Sigmoid colon (tissue), 7 donors: Measurements from ENCODE around the gene ZNF559. TPM values are rescaled to one million over a fixed set of nuclear protein-coding genes. Genes with fewer than 3 reads are reported as not detected.
"Not testable (repeated sequence)": the region's sequence is repeated elsewhere in the genome, so short reads cannot be mapped to it uniquely, and the experiment has no call there.

Experiments used
- DNase-seq: peaks from one replicate; pipeline ENCODE4 v3.0.0-alpha.2; 2019
- H3K27ac ChIP-seq, 4 donors: fragments of 200-600 bp; sonication (generic); one replicate each; pipeline ENCODE4 v1.5.1; 2016 to 2019; ENCODE audit warnings: mild to moderate bottlenecking in 1 of 4
- H3K27me3 ChIP-seq, 3 donors: fragments of 200-600 bp; sonication (generic); one replicate each; pipeline ENCODE4 v1.5.1; 2019; ENCODE audit warnings: mild to moderate bottlenecking in 1 of 3
- H3K36me3 ChIP-seq, 4 donors: fragments of 200-600 bp; sonication (generic); one replicate each; pipeline ENCODE4 v1.5.1; 2016 to 2019
- H3K4me1 ChIP-seq, 4 donors: fragments of 200-600 bp; sonication (generic); one replicate each; pipeline ENCODE4 v1.5.1; 2017 to 2019
- H3K4me3 ChIP-seq, 4 donors: fragments of 200-600 bp; sonication (generic); one replicate each; pipeline ENCODE4 v1.5.1; 2017 to 2019; ENCODE audit warnings: mild to moderate bottlenecking in 2 of 4, moderate library complexity in 1 of 4
- H3K9me3 ChIP-seq, 4 donors: fragments of 200-600 bp in 3 of 4; sonication (generic) in 3 of 4; one replicate each; pipeline versions ENCODE4 v1.5.1 to v1.6.1; 2013 to 2019
- EP300 ChIP-seq, 4 donors: sonication (generic); formaldehyde crosslinking; IDR thresholded peaks; one replicate each; pipeline ENCODE4 v1.6.1; 2017; ENCODE audit warnings: antibody characterized with exemption in 4 of 4
- POLR2A ChIP-seq, 2 donors: fragments of 450-650 bp; IDR thresholded peaks; one replicate each; pipeline ENCODE4 v1.6.1; 2016; ENCODE audit warnings: antibody characterized with exemption in 2 of 2, mild to moderate bottlenecking in 2 of 2, moderate library complexity in 2 of 2
- POLR2AphosphoS5 ChIP-seq, 4 donors: sonication (generic); formaldehyde crosslinking; IDR thresholded peaks; one replicate each; pipeline ENCODE4 v1.6.1; 2017; ENCODE audit warnings: antibody characterized with exemption in 4 of 4
- WGBS, 2 donors: extraction: QIAGEN DNeasy Blood & Tissue Kit; methylation state at CpG; one replicate each; pipeline ENCODE4 v1.1.7; 2013; 5-methylcytosine and 5-hydroxymethylcytosine counted together
- intact Hi-C: fragments of 100-400 bp; cut with DNase I; formaldehyde crosslinking; loops from one replicate; pipeline ENCODE4 v1.15.1; 2023
- polyA plus RNA-seq, 3 donors: library from polyadenylated mRNA; stranded (reverse); fragments of 200-250 nt; gene quantifications; one replicate each; pipeline ENCODE4 v1.2.3, GENCODE V29; 2013
- total RNA-seq, 4 donors: library from RNA; depleted of rRNA; stranded (reverse); fragments of >200 nt; gene quantifications; one replicate each; pipeline ENCODE4 v1.1.0, GENCODE V29; 2016
- TF ChIP-seq, protein P1 (sequence below), 4 experiments: fragments of 450-650 bp in 3 of 4; fragments of 200-600 bp in 1 of 4; IDR thresholded peaks; one replicate each; pipeline ENCODE4 v1.5.1; 2016 to 2019; ENCODE audit warnings: antibody characterized with exemption in 4 of 4, mild to moderate bottlenecking in 3 of 4, moderate library complexity in 2 of 4
- donor health status: healthy with polysubstance abuse.
- donor health status: Bipolar disorder and iron deficiency.
- donor health status: healthy.

Gene ZNF559
- total RNA-seq (10 to 100 TPM; 16.5 to 45.7 (median 23.9) TPM), polyA plus RNA-seq (1 to 10 TPM; 3.7 to 9.1 (median 4.8) TPM)

GRCh38 chr19:9323919-9324583 is at the start of gene ZNF559:
Gene ZNF559, plus strand, starts transcription at chr19:9324179. Its CDS starts 14,371 bp downstream, at chr19:9338550.
- Histone ChIP-seq H3K27me3 (no peaks in the 10 kb centered on the region), H3K4me1 (peaks cover 0 to 7% (median 7%) of the 10 kb centered on the region in 4 donors), H3K9me3 (peaks cover 6 to 19% (median 15%) of the 10 kb centered on the region in 4 donors), H3K36me3 (peaks cover 0 to 21% (median 8%) of the 10 kb centered on the region in 4 donors), H3K4me3 (peak within 1 kb of the TSS; percentile 70 to 83 (median 76)), H3K27ac (peak within 1 kb of the TSS; percentile 88 to 94 (median 92))
- intact Hi-C loops: loop anchor here (1.0 to 5.0 kb wide), 4 partner anchors 15 to 258 kb away; partner anchors contain the start of genes ZNF121, ZNF266, ZNF426 and ZNF699
- TF ChIP-seq POLR2AphosphoS5 (IDR thresholded peaks at IDR 0.05) (peak in 3 of 4 donors; percentile 61 to 72 (median 66)), POLR2A (IDR thresholded peaks at IDR 0.05) (peak in 1 of 2 donors; percentile 27), EP300 (IDR thresholded peaks at IDR 0.05) (no peak)
- TF ChIP-seq, protein P1, sequence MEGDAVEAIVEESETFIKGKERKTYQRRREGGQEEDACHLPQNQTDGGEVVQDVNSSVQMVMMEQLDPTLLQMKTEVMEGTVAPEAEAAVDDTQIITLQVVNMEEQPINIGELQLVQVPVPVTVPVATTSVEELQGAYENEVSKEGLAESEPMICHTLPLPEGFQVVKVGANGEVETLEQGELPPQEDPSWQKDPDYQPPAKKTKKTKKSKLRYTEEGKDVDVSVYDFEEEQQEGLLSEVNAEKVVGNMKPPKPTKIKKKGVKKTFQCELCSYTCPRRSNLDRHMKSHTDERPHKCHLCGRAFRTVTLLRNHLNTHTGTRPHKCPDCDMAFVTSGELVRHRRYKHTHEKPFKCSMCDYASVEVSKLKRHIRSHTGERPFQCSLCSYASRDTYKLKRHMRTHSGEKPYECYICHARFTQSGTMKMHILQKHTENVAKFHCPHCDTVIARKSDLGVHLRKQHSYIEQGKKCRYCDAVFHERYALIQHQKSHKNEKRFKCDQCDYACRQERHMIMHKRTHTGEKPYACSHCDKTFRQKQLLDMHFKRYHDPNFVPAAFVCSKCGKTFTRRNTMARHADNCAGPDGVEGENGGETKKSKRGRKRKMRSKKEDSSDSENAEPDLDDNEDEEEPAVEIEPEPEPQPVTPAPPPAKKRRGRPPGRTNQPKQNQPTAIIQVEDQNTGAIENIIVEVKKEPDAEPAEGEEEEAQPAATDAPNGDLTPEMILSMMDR (IDR thresholded peaks at IDR 0.05): no peak
- 0 to 1% methylated on average over 48 of the region's 48 CpGs for WGBS, 2 donors
- peak; percentile 97 for DNase-seq

- Histone ChIP-seq H3K4me3 (peak overlapping the region in 1 of 4 donors; percentile 39), H3K9me3 (peaks cover 0 to 22% (median 6%) of the 10 kb centered on the region in 4 donors)
- intact Hi-C loops, H3K4me1 ChIP-seq, H3K36me3 ChIP-seq, H3K27ac ChIP-seq, DNase-seq, H3K27me3 ChIP-seq: not testable (repeated sequence)
- WGBS, 2 donors: 20 to 45% methylated on average over 38 of the region's 38 CpGs
Measured at GRCh38 chr19:9283485-9283884, 40.5 kb upstream of the ZNF559 start.

DNA sequence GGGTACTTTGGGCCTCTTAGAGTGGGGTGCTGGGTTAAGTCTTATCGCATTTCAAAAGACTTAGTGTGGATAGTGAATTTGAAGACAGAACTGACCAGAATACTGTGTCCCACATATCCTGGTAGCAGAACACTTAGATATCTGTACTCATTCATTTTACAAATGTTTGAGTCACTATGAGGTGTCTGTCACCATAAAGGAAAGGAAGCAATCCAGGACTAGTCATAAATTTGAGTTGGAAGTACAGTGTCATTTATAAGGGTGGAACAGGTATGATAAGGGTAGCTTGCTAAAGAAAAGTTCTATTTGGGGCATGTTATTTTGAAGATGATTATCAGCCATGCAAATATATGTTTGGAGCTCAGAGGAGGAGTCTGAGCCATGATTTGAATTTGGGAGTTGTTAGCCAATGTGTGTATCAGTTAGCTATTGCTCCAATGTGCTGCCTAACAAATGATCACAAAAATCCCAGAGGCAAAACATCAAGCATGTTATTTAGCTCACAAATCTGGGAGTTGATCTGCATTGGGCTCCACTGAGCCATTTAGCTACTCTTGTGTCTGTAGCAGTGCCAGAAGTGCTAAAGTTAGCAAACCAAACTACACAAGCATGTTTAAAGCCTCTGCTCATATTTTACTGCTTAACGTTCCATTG is 34.6 kb upstream of the ZNF559 start:
- no peak overlapping the region for H3K27ac ChIP-seq
- peaks cover 6 to 58% (median 30%) of the 10 kb centered on the region in 4 donors for H3K9me3 ChIP-seq
- H3K4me3 ChIP-seq: no peak overlapping the region
- H3K36me3 ChIP-seq: peaks cover 5 to 49% (median 16%) of the 10 kb centered on the region in 4 donors
- DNase-seq: no peak
- H3K27me3 ChIP-seq: no peaks in the 10 kb centered on the region
- H3K4me1 ChIP-seq: no peaks in the 10 kb centered on the region
- 98 to 99% methylated on average over 2 of the region's 2 CpGs for WGBS, 2 donors
- intact Hi-C loops: no loop called here
- TF ChIP-seq POLR2A (IDR thresholded peaks at IDR 0.05) (no peak), POLR2AphosphoS5 (IDR thresholded peaks at IDR 0.05) (no peak), EP300 (IDR thresholded peaks at IDR 0.05) (no peak)
- TF ChIP-seq, protein P1 (IDR thresholded peaks at IDR 0.05): no peak

- 97% methylated on average over 4 of the region's 4 CpGs for WGBS, 2 donors
- intact Hi-C loops: no loop called here
- Histone ChIP-seq H3K9me3 (peaks cover 24 to 88% (median 61%) of the 10 kb centered on the region in 4 donors), H3K4me1 (no peaks in the 10 kb centered on the region), H3K4me3 (no peak overlapping the region), H3K36me3 (peaks cover 27 to 88% (median 63%) of the 10 kb centered on the region in 4 donors), H3K27ac (no peak overlapping the region), H3K27me3 (no peaks in the 10 kb centered on the region)
- TF ChIP-seq EP300 (IDR thresholded peaks at IDR 0.05): no peak
- no peak for DNase-seq
Measured at GRCh38 chr19:9295411-9295849, 28.5 kb upstream of the ZNF559 start.

DNA sequence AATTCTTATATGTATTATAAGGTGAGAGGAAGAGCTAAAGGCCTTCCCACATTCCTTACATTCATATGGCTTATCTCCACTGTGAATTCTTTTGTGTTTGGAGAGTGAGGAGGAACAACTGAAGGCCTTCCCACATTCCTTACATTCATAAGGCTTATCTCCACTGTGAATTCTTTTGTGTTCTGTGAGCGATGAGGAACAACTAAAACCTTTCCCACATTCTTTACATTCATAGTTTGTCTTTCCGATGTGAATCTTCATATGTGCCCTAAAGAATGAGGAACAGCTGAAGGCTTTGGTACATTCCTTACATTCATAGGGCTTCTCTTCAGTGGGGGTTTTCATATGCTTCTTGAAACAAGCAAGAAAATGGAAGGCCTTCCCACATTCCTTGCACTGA is 27.6 kb upstream of the ZNF559 start:
- no peak overlapping the region for H3K27ac ChIP-seq
- intact Hi-C loops: no loop called here
- no peak for DNase-seq
- 94 to 99% methylated on average over 2 of the region's 2 CpGs for WGBS, 2 donors
- H3K4me3 ChIP-seq: no peak overlapping the region
- TF ChIP-seq POLR2AphosphoS5 (IDR thresholded peaks at IDR 0.05) (no peak), POLR2A (IDR thresholded peaks at IDR 0.05) (no peak), EP300 (IDR thresholded peaks at IDR 0.05) (no peak)
- TF ChIP-seq, protein P1 (IDR thresholded peaks at IDR 0.05): no peak
- no peaks in the 10 kb centered on the region for H3K4me1 ChIP-seq
- H3K27me3 ChIP-seq: no peaks in the 10 kb centered on the region
- H3K9me3 ChIP-seq: peaks cover 27 to 85% (median 68%) of the 10 kb centered on the region in 4 donors
- H3K36me3 ChIP-seq: peaks cover 36 to 95% (median 72%) of the 10 kb centered on the region in 4 donors
